Stimulated activated CD4-positive, alpha-beta T cell treated with anti-CD3 and anti-CD28 coated beads, Interleukin-2, amount 100 ng/mL, for 24 hours (primary cell): ENCODE results near the gene CYREN.

Experiments
- DNase-seq, 2 donors: peaks; one replicate each; pipeline ENCODE4 v3.0.0-alpha.2; 2020

The CYREN gene

GRCh38 chr7:135195968-135196629, 25.6 kb upstream of the CYREN start:
- no peak for DNase-seq

GRCh38 chr7:135195156-135195555, 24.6 kb upstream of the CYREN start:
- DNase-seq, result no peak

- no peak for DNase-seq
These were observed 24.1 kb upstream of the CYREN start for GRCh38 chr7:135194494-135195095.

- DNase-seq, result no peak
These were observed 23.1 kb upstream of the CYREN start for GRCh38 chr7:135193615-135194081.

- no peak for DNase-seq
These were observed 22.5 kb upstream of the CYREN start for GRCh38 chr7:135192914-135193536.

- DNase-seq, result no peak
These were observed 20.2 kb upstream of the CYREN start for GRCh38 chr7:135190703-135191102.

GRCh38 chr7:135189961-135190360, 19.5 kb upstream of the CYREN start:
- DNase-seq, result no peak

- DNase-seq, result no peak
These were observed 18.7 kb upstream of the CYREN start for GRCh38 chr7:135189221-135189662.

- no peak for DNase-seq
These were observed 17.9 kb upstream of the CYREN start for GRCh38 chr7:135188298-135188984.

- DNase-seq, result no peak
These were observed 16.3 kb upstream of the CYREN start for GRCh38 chr7:135186841-135187253.

GRCh38 chr7:135186261-135186540, 15.7 kb upstream of the CYREN start:
- peak in 1 of 2 donors; percentile 4 for DNase-seq

GRCh38 chr7:135185471-135186260, 15.2 kb upstream of the CYREN start:
- peak in 1 of 2 donors; percentile 11 for DNase-seq

GRCh38 chr7:135184254-135184841, 13.8 kb upstream of the CYREN start:
- peak in 1 of 2 donors; percentile 4 for DNase-seq

GRCh38 chr7:135183478-135183877, 13.0 kb upstream of the CYREN start:
- no peak for DNase-seq

GRCh38 chr7:135181929-135182678, 11.6 kb upstream of the CYREN start:
- DNase-seq, result no peak

- no peak for DNase-seq
These were observed 10.9 kb upstream of the CYREN start for GRCh38 chr7:135181261-135181928.

- peak in 1 of 2 donors; percentile 6 for DNase-seq
These were observed 9.6 kb upstream of the CYREN start for GRCh38 chr7:135180122-135180521.

GRCh38 chr7:135179321-135179925, 8.9 kb upstream of the CYREN start:
- DNase-seq, result peak in 1 of 2 donors; percentile 4

- DNase-seq, result no peak
These were observed 7.9 kb upstream of the CYREN start for GRCh38 chr7:135178364-135178763.

GRCh38 chr7:135177028-135177696, 6.7 kb upstream of the CYREN start:
- peak in 1 of 2 donors; percentile 6 for DNase-seq
